Neuronal stem cell (in vitro differentiated cells): ENCODE measurements around the gene PCSK2.

Experiments
- DNase-seq: peaks from one replicate; pipeline ENCODE4 v3.0.0-alpha.2; 2013; ENCODE audit warnings: low spot score
- H2AFZ ChIP-seq: one replicate; pipeline ENCODE4 v1.6.1; 2013; ENCODE audit warnings: mild to moderate bottlenecking, low read length, inconsistent platforms
- H2AK5ac ChIP-seq: 2 replicates; pipeline ENCODE4 v1.6.1; 2013; ENCODE audit warnings: low read depth, mild to moderate bottlenecking, inconsistent platforms, low read length, moderate library complexity, mixed read lengths
- H2BK120ac ChIP-seq: 2 replicates; pipeline ENCODE4 v1.6.1; 2013; ENCODE audit warnings: low read depth, mild to moderate bottlenecking, inconsistent platforms, low read length, moderate library complexity, mixed read lengths
- H2BK12ac ChIP-seq: one replicate; pipeline ENCODE4 v1.6.1; 2013; ENCODE audit warnings: low read length, inconsistent platforms
- H2BK15ac ChIP-seq: 2 replicates; pipeline ENCODE4 v1.6.1; 2013; ENCODE audit warnings: mild to moderate bottlenecking, low read length, inconsistent platforms, mixed read lengths
- H2BK5ac ChIP-seq: one replicate; pipeline ENCODE4 v1.6.1; 2013; ENCODE audit warnings: inconsistent platforms, mild to moderate bottlenecking, low read length, moderate library complexity
- H3K14ac ChIP-seq: one replicate; pipeline ENCODE4 v1.6.1; 2013; ENCODE audit warnings: low read length, inconsistent platforms
- H3K18ac ChIP-seq: 2 replicates; pipeline ENCODE4 v1.6.1; 2013; ENCODE audit warnings: low read length, inconsistent platforms
- H3K23ac ChIP-seq: 2 replicates; pipeline ENCODE4 v1.6.1; 2013; ENCODE audit warnings: low read depth, mild to moderate bottlenecking, mixed read lengths, low read length, inconsistent platforms; ENCODE audit not compliant: poor library complexity
- H3K27ac ChIP-seq: replicated peaks from 3 replicates; pipeline ENCODE4 v1.5.1; 2013; ENCODE audit warnings: low read length, inconsistent platforms
- H3K27me3 ChIP-seq, 3 experiments: 2 replicates each; pipeline ENCODE4 v1.6.1; 2013; ENCODE audit warnings: low read length in 3 of 3, mild to moderate bottlenecking in 2 of 3, inconsistent platforms in 1 of 3, low read depth in 1 of 3, mixed read lengths in 1 of 3, moderate library complexity in 1 of 3; ENCODE audit not compliant: control insufficient read depth in 3 of 3, insufficient read depth in 3 of 3
- H3K36me3 ChIP-seq, 2 donors: replicated peaks in 1 of 2; 2 replicates each; pipeline ENCODE4 v1.6.1; 2013; ENCODE audit warnings: low read length in 2 of 2; ENCODE audit not compliant: control insufficient read depth in 2 of 2, insufficient read depth in 2 of 2
- H3K4ac ChIP-seq: 2 replicates; pipeline ENCODE4 v1.6.1; 2013; ENCODE audit warnings: inconsistent platforms, mild to moderate bottlenecking, low read length, moderate library complexity
- H3K4me1 ChIP-seq, 2 donors: 1 replicate in 1 of 2; 2 replicates in 1 of 2; pipeline ENCODE4 v1.6.1; 2013; ENCODE audit warnings: low read length in 2 of 2, low read depth in 1 of 2; ENCODE audit not compliant: control insufficient read depth in 2 of 2, insufficient read depth in 1 of 2
- H3K4me2 ChIP-seq: one replicate; pipeline ENCODE4 v1.6.1; 2013; ENCODE audit warnings: mild to moderate bottlenecking, low read length, inconsistent platforms; ENCODE audit not compliant: insufficient read depth, poor library complexity, severe bottlenecking
- H3K4me3 ChIP-seq, 2 donors: 2 replicates each; pipeline ENCODE4 v1.5.1; 2013; ENCODE audit warnings: low read length in 2 of 2, mild to moderate bottlenecking in 2 of 2, inconsistent platforms in 1 of 2, moderate library complexity in 1 of 2
- H3K79me1 ChIP-seq: one replicate; pipeline ENCODE4 v1.6.1; 2013; ENCODE audit warnings: low read depth, mild to moderate bottlenecking, inconsistent platforms, low read length, moderate library complexity
- H3K9ac ChIP-seq: one replicate; pipeline ENCODE4 v1.6.1; 2013; ENCODE audit warnings: mild to moderate bottlenecking, low read depth, low read length, inconsistent platforms; ENCODE audit not compliant: poor library complexity
- H3K9me3 ChIP-seq, 2 donors: replicated peaks in 1 of 2; 2 replicates each; pipeline versions ENCODE3 to v1.6.1; 2013; ENCODE audit warnings: low read length in 2 of 2, mild to moderate bottlenecking in 2 of 2, inconsistent platforms in 1 of 2, low read depth in 1 of 2, mixed read lengths in 1 of 2, moderate library complexity in 1 of 2; ENCODE audit not compliant: control insufficient read depth in 2 of 2, insufficient read depth in 1 of 2
- H4K8ac ChIP-seq: one replicate; pipeline ENCODE4 v1.6.1; 2013; ENCODE audit warnings: low read depth, mild to moderate bottlenecking, inconsistent platforms, low read length, moderate library complexity
- H4K91ac ChIP-seq: one replicate; pipeline ENCODE4 v1.6.1; 2013; ENCODE audit warnings: low read length, low read depth, mild to moderate bottlenecking, inconsistent platforms; ENCODE audit not compliant: poor library complexity
- WGBS, 2 donors: extraction: QIAGEN DNeasy Blood & Tissue Kit; methylation state at CpG; one replicate each; pipeline ENCODE4 v1.1.7; 2013; ENCODE audit warnings: missing lambda C conversion rate in 2 of 2, mixed read lengths in 1 of 2; ENCODE audit not compliant: insufficient read length in 2 of 2, insufficient replicate concordance in 1 of 2; ENCODE audit errors: extremely low coverage in 2 of 2; 5-methylcytosine and 5-hydroxymethylcytosine counted together

Gene PCSK2

DNA sequence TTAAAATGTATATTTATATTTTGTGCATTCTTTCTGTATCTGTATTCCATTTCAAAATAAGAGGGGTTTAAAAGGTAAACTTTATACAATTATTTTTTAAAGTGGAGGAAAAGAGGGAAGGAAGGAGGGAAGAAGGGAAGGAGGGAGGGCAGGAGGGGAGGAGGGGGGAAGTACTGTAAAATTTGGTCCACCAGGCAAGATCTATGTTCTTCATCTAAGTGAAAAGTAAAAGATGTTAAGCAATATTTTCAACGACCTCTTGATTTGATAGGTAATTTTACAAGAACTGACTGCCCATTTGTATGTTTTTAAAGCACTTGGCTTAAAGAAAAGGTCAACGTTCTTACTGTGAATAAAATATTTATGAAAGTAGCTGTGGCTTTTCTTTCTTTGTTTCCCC, 29.8 kb upstream of the PCSK2 start:
- Histone ChIP-seq H3K36me3 (no peaks in the 10 kb centered on the region), H3K27me3 (peaks cover 0 to 8% (median 0%) of the 10 kb centered on the region in 3 experiments), H3K9me3 (no peaks in the 10 kb centered on the region), H2BK120ac (no peak overlapping the region), H3K9ac (no peak overlapping the region), H3K79me1 (no peaks in the 10 kb centered on the region), H3K14ac (no peak overlapping the region), H4K91ac (no peak overlapping the region), H4K8ac (no peak overlapping the region), H3K18ac (no peak overlapping the region), H3K4me3 (no peak overlapping the region), H2BK12ac (no peak overlapping the region), H3K23ac (no peak overlapping the region), H3K4me2 (no peak overlapping the region), H2BK15ac (no peak overlapping the region), H2AK5ac (no peak overlapping the region), H3K4me1 (no peaks in the 10 kb centered on the region), H3K27ac (no peak overlapping the region), H2AFZ (no peak overlapping the region), H2BK5ac (no peak overlapping the region), H3K4ac (no peak overlapping the region)
- no CpG with 5 or more reads among the region's 2 CpGs for WGBS, 2 donors
- DNase-seq = no peak

DNA sequence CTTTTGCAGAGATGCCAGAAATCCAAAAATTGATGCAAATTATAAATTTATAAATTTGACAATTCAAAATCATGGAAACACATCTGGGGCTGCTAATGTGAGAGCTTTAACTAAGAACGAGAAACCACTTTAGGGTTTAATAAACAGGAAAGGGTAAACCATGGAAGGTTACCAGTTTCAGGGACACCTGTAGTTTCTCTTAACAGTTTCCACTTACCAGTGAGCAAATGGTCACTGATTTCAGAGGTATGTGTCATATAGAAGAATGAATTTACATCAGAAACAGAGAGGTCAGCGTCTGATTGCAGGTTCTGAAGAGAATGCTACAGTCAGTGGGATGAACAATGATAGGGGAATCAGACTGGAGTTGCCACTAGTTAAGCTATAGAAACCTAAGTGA, 24.8 kb upstream of the PCSK2 start:
- DNase-seq = no peak
- H4K91ac ChIP-seq = no peak overlapping the region
- no peak overlapping the region for H2AK5ac ChIP-seq
- no peak overlapping the region for H3K14ac ChIP-seq
- H3K9ac ChIP-seq = no peak overlapping the region
- H2AFZ ChIP-seq = no peak overlapping the region
- H2BK12ac ChIP-seq = no peak overlapping the region
- H2BK5ac ChIP-seq = no peak overlapping the region
- no peak overlapping the region for H4K8ac ChIP-seq
- no peaks in the 10 kb centered on the region for H3K9me3 ChIP-seq
- H2BK120ac ChIP-seq = no peak overlapping the region
- H3K23ac ChIP-seq = no peak overlapping the region
- no CpG with 5 or more reads among the region's 2 CpGs for WGBS, 2 donors
- peaks cover 0 to 2% of the 10 kb centered on the region in 2 donors for H3K4me1 ChIP-seq
- no peak overlapping the region for H3K4ac ChIP-seq
- H3K36me3 ChIP-seq = no peaks in the 10 kb centered on the region
- H3K4me3 ChIP-seq = no peak overlapping the region
- peaks cover 0 to 10% (median 0%) of the 10 kb centered on the region in 3 experiments for H3K27me3 ChIP-seq
- H3K18ac ChIP-seq = no peak overlapping the region
- H3K27ac ChIP-seq = no peak overlapping the region
- H3K4me2 ChIP-seq = no peak overlapping the region
- no peak overlapping the region for H2BK15ac ChIP-seq
- no peaks in the 10 kb centered on the region for H3K79me1 ChIP-seq

DNA sequence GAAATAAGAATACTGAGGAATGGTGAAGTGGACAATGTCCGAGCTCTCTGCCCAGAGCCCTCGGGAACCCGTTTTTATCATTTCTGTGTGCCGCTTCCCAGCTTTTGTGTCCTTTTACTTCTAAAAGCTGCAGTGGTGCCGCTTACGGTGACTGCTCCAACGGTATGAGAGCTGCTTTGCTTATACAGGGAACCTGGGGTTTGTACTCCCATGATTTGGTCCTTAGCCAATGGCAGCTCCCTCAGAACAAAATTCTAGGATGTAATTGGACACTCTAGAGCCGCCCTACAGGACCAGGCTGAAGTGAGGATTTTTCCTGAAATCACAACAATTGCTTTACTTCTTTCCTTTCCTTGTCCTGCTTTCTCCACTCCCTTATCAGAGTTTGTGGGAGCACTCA, 24.2 kb upstream of the PCSK2 start:
- no peak overlapping the region for H4K91ac ChIP-seq
- no peak overlapping the region for H3K18ac ChIP-seq
- H3K9ac ChIP-seq = no peak overlapping the region
- H3K27ac ChIP-seq = no peak overlapping the region
- H3K4ac ChIP-seq = no peak overlapping the region
- H3K4me2 ChIP-seq = peak overlapping the region; percentile 48
- no peaks in the 10 kb centered on the region for H3K9me3 ChIP-seq
- no peak overlapping the region for H2BK12ac ChIP-seq
- H3K79me1 ChIP-seq = no peaks in the 10 kb centered on the region
- no peak overlapping the region for H2AFZ ChIP-seq
- peaks cover 0 to 10% (median 0%) of the 10 kb centered on the region in 3 experiments for H3K27me3 ChIP-seq
- H3K4me1 ChIP-seq = peaks cover 0 to 2% of the 10 kb centered on the region in 2 donors
- H2BK15ac ChIP-seq = no peak overlapping the region
- H2BK5ac ChIP-seq = no peak overlapping the region
- peak; percentile 39 for DNase-seq
- no peak overlapping the region for H3K14ac ChIP-seq
- H3K4me3 ChIP-seq = no peak overlapping the region
- H2AK5ac ChIP-seq = no peak overlapping the region
- H3K23ac ChIP-seq = no peak overlapping the region
- no peaks in the 10 kb centered on the region for H3K36me3 ChIP-seq
- no CpG with 5 or more reads among the region's 8 CpGs for WGBS, 2 donors
- no peak overlapping the region for H4K8ac ChIP-seq
- H2BK120ac ChIP-seq = no peak overlapping the region

DNA sequence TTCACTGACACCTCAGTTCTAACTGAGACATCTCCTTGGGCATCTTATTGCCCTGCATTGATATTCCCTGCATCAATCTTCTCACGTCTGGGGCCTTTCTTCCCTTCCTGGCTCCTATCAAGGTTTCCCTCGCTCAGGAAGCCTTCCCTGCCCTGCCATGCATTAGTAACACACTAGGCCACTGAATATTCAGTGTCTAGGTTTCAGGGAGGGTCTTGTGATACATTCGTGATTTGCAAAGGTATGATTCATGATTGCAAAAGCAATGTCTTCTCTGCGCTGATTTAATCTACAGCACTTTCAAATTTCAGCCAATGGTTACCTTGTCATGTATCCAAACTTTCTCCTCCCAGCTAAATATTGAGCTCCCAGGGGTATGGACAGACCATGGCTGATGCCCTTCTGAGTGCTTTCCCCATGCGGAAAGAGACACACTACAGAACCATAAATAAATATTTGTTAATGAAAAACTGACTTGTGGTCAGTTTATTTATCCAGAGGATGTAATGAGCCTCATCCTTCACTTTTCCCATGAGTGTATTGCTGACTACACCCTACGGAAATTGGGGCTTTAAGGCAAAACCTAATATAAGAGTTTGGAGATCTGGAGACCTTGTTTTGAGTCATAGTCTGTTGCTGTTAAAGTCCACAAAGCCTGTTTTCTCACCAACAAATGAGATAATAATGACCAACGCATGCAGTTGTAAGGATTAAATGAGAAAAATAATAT, 21.6 kb upstream of the PCSK2 start:
- Histone ChIP-seq H3K14ac (no peak overlapping the region), H3K4me3 (no peak overlapping the region), H3K27ac (no peak overlapping the region), H3K36me3 (no peaks in the 10 kb centered on the region), H2BK15ac (no peak overlapping the region), H3K4me1 (peaks cover 0 to 2% of the 10 kb centered on the region in 2 donors), H3K79me1 (no peaks in the 10 kb centered on the region), H3K27me3 (peaks cover 0 to 10% (median 0%) of the 10 kb centered on the region in 3 experiments), H3K9me3 (peaks cover 0 to 1% of the 10 kb centered on the region in 2 donors), H3K4me2 (no peak overlapping the region), H2BK12ac (no peak overlapping the region), H3K18ac (no peak overlapping the region), H3K23ac (no peak overlapping the region), H2AK5ac (no peak overlapping the region), H3K4ac (no peak overlapping the region), H4K91ac (no peak overlapping the region), H2BK5ac (no peak overlapping the region), H3K9ac (no peak overlapping the region), H2AFZ (no peak overlapping the region), H2BK120ac (no peak overlapping the region), H4K8ac (no peak overlapping the region)
- no peak for DNase-seq
- no CpG with 5 or more reads among the region's 7 CpGs for WGBS, 2 donors
